KMS-11 (cell line): ENCODE data around the gene C1orf21.

ENCODE experiments used
- H2AFZ ChIP-seq: fragments of 200-600 bp; sonication (generic); 2 replicates; pipeline ENCODE4 v1.6.1; 2016; ENCODE audit warnings: antibody characterized with exemption, mixed run types, low read depth
- H3K27ac ChIP-seq: fragments of 200-600 bp; sonication (generic); 2 replicates; pipeline ENCODE4 v1.6.1; 2016; ENCODE audit warnings: mild to moderate bottlenecking, mixed run types
- H3K27me3 ChIP-seq: fragments of 200-600 bp; sonication (generic); 2 replicates; pipeline ENCODE4 v1.6.1; 2017; ENCODE audit warnings: mild to moderate bottlenecking, low read depth, mixed run types, moderate library complexity; ENCODE audit not compliant: insufficient read depth
- H3K36me3 ChIP-seq: fragments of 200-600 bp; sonication (generic); 2 replicates; pipeline ENCODE4 v1.6.1; 2017; ENCODE audit warnings: mild to moderate bottlenecking, mixed run types; ENCODE audit not compliant: insufficient read depth
- H3K4me1 ChIP-seq: fragments of 200-600 bp; sonication (generic); 2 replicates; pipeline ENCODE4 v1.6.1; 2016; ENCODE audit warnings: mild to moderate bottlenecking, low read depth, mixed run types; ENCODE audit not compliant: poor library complexity, severe bottlenecking
- H3K4me2 ChIP-seq: fragments of 200-600 bp; sonication (generic); 2 replicates; pipeline ENCODE4 v1.7.0; 2016; ENCODE audit warnings: mild to moderate bottlenecking, mixed run types
- H3K4me3 ChIP-seq: fragments of 200-600 bp; sonication (generic); IDR thresholded peaks from 2 replicates; pipeline ENCODE4 v1.6.1; 2017; ENCODE audit warnings: low read depth, low read length, mixed read lengths; ENCODE audit not compliant: insufficient read depth
- H3K79me2 ChIP-seq: fragments of 200-600 bp; sonication (generic); 2 replicates; pipeline ENCODE4 v1.6.1; 2016; ENCODE audit warnings: low read depth, mixed run types; ENCODE audit not compliant: insufficient read depth
- H3K9ac ChIP-seq: fragments of 200-600 bp; sonication (generic); 2 replicates; pipeline ENCODE4 v1.6.1; 2016; ENCODE audit warnings: mild to moderate bottlenecking, mixed run types
- H4K20me1 ChIP-seq: fragments of 200-600 bp; sonication (generic); 2 replicates; pipeline ENCODE4 v1.6.1; 2016; ENCODE audit warnings: mild to moderate bottlenecking, mixed run types; ENCODE audit not compliant: insufficient read depth
- TF ChIP-seq, protein P1 (sequence below): fragments of 200-600 bp; sonication (generic); conservative IDR thresholded peaks from 2 replicates; pipeline ENCODE4 v1.6.1; 2017; ENCODE audit warnings: low read depth, mild to moderate bottlenecking, antibody characterized with exemption, low read length, moderate library complexity, mixed read lengths

Gene C1orf21

DNA sequence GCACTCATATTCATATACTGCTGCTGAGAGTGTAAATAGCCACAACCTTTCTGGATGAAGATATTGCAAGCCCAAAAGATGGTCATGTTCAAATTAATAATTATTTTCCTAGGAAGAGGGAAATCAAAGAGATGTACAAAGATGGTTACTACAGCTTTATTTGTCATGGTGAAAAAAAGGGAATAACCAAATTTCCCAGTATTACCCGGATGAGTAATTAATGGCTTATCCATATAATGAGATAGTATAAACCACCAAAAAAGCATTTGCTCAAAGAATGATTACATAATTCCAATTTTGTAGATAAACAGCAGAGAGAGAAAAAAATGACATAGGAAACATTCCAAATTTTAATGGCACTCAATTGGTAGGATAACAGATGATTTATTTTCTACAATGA is 165.6 kb downstream of the C1orf21 start:
- Histone ChIP-seq H2AFZ (no peak overlapping the region), H3K36me3 (no peaks in the 10 kb centered on the region), H4K20me1 (no peaks in the 10 kb centered on the region), H3K4me2 (no peak overlapping the region), H3K9ac (no peak overlapping the region), H3K27ac (no peak overlapping the region), H3K79me2 (no peaks in the 10 kb centered on the region), H3K4me3 (no peak overlapping the region), H3K27me3 (no peaks in the 10 kb centered on the region), H3K4me1 (peaks cover 20% of the 10 kb centered on the region)
- TF ChIP-seq, protein P1, sequence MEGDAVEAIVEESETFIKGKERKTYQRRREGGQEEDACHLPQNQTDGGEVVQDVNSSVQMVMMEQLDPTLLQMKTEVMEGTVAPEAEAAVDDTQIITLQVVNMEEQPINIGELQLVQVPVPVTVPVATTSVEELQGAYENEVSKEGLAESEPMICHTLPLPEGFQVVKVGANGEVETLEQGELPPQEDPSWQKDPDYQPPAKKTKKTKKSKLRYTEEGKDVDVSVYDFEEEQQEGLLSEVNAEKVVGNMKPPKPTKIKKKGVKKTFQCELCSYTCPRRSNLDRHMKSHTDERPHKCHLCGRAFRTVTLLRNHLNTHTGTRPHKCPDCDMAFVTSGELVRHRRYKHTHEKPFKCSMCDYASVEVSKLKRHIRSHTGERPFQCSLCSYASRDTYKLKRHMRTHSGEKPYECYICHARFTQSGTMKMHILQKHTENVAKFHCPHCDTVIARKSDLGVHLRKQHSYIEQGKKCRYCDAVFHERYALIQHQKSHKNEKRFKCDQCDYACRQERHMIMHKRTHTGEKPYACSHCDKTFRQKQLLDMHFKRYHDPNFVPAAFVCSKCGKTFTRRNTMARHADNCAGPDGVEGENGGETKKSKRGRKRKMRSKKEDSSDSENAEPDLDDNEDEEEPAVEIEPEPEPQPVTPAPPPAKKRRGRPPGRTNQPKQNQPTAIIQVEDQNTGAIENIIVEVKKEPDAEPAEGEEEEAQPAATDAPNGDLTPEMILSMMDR: no peak

DNA sequence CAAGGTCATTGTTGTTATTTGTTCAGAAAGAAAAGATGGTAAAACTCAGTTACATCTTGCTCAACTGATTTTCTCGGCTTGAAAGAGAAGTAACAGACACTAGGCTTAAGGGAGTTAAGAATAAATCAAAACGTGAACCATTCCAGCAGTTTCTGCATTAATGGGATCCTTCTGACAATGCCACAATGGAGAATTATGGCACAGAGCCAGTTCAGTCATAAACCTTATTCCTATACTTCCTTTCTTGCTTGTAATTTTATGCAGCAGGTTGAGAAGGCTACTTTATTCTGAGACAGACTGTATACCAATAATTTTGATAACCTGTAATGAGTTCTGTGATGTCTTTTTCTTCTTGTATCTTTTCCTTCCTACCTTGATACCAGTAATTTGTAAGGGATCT is 167.0 kb downstream of the C1orf21 start:
- Histone ChIP-seq H3K4me1 (peaks cover 34% of the 10 kb centered on the region), H3K27ac (no peak overlapping the region), H2AFZ (no peak overlapping the region), H3K4me3 (no peak overlapping the region), H4K20me1 (no peaks in the 10 kb centered on the region), H3K4me2 (no peak overlapping the region), H3K79me2 (no peaks in the 10 kb centered on the region), H3K9ac (no peak overlapping the region), H3K36me3 (no peaks in the 10 kb centered on the region), H3K27me3 (no peaks in the 10 kb centered on the region)
- TF ChIP-seq, protein P1: no peak

DNA sequence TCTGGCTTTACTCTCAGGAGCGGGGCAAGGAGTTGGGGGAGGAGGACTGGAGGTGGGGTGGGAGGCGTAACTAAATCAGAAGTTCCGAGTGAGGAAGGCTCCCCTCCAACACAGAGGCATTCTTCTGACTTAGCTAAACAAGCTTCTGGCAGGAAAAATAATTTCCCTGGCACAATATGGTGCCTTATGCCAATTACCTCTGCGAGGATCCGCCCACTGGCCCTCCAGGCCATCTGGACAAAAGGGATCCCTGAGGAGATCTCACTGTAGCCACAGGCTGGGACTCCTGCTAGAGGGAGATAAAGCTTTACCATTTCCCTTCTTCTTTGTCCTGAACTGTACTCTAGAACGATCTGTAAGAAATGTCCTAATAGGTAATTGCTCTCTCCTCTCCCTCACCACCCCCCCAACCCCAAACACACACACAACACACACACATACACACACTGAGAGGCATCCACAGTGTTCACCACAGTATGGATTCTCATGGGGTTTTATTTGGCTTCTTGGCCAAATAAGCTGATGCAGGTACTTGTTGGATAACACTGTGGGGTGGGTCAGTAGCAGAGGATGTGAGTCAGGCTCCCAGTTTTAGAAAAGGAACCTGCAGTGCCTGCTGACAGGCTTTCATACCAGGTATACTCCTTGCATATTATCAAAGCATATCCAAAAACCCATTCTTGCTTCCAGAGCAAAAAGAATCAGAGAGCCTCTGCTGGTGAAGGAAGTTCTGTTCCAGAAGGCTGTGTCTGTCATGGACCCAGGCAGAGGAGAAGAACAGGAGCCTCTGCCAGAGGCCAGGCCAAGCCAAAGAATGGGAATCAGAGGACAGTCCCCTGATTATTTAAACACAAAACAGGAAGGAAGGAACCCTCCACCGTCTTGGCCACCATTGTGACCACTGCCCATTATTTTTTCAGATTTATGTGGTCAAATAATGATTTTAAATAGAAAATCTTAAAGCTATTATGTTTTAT is 169.1 kb downstream of the C1orf21 start:
- no peaks in the 10 kb centered on the region for H4K20me1 ChIP-seq
- H3K27ac ChIP-seq: no peak overlapping the region
- H3K9ac ChIP-seq: no peak overlapping the region
- no peak overlapping the region for H2AFZ ChIP-seq
- TF ChIP-seq, protein P1: no peak
- H3K79me2 ChIP-seq: no peaks in the 10 kb centered on the region
- no peak overlapping the region for H3K4me3 ChIP-seq
- H3K36me3 ChIP-seq: no peaks in the 10 kb centered on the region
- peaks cover 53% of the 10 kb centered on the region for H3K4me1 ChIP-seq
- H3K27me3 ChIP-seq: no peaks in the 10 kb centered on the region
- H3K4me2 ChIP-seq: no peak overlapping the region

DNA sequence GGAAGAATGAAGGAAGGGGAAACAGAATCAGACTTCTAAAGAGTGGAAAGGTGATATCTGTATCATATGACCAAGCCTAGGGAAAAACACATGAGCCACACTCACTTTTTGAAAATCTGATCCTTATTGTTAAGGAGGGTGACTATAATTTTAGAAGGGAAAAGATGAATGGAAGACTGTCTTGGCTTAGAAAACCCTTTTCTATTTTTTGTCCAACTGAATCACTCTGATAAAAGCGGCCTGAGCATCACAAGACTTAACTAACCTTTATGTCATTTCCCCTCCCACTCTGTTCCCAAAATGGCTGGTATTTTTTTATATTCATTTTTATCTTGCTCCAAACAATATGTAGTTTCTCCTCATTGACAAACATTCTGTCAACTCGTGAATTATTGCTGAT is 169.8 kb downstream of the C1orf21 start:
- no peaks in the 10 kb centered on the region for H3K36me3 ChIP-seq
- peaks cover 60% of the 10 kb centered on the region for H3K4me1 ChIP-seq
- H3K79me2 ChIP-seq: no peaks in the 10 kb centered on the region
- no peaks in the 10 kb centered on the region for H4K20me1 ChIP-seq
- H3K4me2 ChIP-seq: no peak overlapping the region; the same call in 1 of the 2 replicates
- H2AFZ ChIP-seq: no peak overlapping the region
- TF ChIP-seq, protein P1: no peak
- no peak overlapping the region for H3K27ac ChIP-seq
- H3K9ac ChIP-seq: no peak overlapping the region
- no peaks in the 10 kb centered on the region for H3K27me3 ChIP-seq
- H3K4me3 ChIP-seq: no peak overlapping the region
